Femur (tissue), 1 donor: ENCODE results near the gene ATAD1.
"Not testable (repeated sequence)": the region's sequence is repeated elsewhere in the genome, so short reads cannot be mapped to it uniquely, and the experiment has no call there.

Experiments
- DNase-seq: peaks from one replicate; pipeline ENCODE4 v3.0.0-alpha.2; 2017

The ATAD1 gene

DNA sequence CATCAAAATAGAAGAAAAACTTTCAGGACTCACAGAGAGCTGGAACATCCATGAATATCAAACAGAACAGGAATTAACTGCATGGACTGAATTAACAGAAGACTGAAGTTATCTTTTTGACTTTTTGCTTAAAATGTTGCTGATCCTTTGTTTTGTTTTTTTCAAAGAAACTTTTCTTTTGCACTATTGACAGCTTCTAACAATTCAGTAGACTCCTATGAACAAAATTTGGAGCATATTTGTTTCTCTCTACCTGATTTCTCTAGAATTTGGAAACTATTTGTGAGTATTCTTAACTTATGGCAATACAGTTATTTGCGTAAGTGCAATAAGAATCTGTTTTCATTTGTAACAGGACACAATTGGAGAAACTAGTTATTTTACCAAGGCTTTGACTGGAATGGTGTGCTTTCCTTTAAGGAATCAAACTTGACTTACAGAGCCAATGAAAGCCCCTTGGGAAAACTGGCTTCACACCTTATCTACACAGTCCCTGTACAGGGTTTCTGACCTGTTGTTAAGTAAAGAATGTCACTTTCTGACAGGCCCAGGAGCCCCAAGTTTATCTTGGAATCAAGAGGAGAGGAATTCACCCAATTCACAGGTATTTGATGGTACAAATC lies 16.1 kb downstream of the ATAD1 start:
- not testable (repeated sequence) for DNase-seq

DNA sequence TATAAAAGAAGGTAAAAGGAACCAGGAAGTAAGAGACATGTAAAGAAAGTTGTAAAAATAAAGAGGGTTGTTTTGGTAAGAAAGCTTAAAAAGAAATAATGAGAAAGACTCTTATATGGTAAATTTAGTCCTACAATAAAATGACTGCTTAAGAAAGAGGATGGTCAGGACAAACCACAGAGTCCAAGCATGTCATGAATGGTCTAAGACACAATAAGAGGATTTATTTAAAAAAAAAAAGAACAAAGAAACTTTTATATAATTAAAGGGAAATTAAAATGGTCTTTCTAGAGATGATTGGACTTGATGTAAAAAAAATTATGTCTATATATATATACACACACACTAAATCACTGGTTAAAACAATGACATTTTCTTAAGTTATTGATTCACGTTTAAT lies 18.2 kb downstream of the ATAD1 start:
- no peak for DNase-seq

DNA sequence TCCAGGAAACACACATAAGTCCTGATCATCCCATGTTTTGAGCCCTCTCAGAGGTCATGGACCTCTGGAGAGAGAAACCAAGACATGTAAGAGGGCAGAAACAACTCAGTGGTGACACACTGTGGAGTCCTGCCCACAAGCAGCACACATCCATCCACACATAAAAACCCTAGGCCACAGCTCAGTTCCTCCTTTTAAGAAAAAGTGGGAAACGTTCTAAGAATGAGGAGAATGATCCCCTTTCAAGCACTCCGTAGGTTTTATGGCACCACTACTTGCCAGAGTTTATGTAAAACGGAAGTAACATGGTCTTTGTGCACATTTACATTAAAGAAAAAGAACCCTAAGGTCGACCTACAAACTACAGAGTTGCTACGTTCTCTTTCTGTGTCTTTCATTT lies 19.9 kb downstream of the ATAD1 start:
- DNase-seq: no peak

DNA sequence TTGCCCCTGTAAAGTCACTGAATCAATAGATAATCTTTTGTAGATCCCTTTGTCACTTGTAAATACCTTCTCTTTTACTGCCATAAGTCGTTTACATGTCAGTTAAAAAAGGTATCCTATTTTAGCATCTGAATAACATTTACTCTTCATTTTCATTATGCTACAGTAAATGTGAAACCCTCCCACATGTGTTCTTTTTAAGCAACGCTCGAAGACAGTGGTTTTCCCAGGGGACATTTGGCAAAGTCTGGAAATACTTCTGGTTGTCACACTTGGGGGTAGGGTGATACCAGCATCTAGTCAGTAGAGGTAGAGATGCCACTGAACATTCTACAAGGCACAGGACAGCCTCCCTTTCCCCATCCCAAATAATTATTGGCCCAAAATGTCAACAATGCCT lies 23.7 kb downstream of the ATAD1 start:
- no peak for DNase-seq

DNA sequence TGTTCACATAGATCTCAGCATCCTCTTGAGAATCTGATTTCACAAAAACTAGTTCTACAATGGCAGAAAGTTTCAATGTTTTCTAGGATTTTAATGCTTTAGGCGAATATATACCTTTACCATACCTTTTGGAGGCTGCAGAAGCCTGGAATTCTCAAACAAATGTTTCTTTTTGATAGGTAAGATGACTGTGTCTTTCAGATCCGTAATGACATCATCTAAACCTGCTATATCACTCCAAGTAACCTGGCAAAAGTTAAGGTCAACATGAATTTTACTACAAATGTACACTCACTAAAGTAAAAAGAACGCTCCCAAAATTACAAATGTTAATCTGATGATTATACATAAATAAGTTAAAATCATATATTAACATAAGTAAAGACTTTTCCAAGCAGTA lies 27.8 kb downstream of the ATAD1 start:
- no peak for DNase-seq

DNA sequence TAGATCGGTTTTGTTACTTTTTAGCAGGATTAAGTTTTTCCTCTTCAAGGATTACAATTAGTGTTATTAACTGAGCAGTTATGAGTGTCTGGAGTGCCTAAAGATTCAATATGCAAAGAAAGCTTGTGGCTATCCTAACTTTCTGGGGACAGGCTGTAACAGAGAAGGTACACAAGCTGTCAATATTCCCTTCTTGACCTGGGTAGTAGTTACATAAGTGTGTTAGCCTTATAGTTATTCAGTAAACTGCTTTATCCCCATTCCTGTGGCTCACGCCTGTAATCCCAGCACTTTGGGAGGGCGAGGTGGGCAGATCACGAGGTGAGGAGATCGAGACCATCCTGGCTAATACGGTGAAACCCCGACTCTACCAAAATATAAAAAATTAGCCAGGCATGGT lies 31.6 kb downstream of the ATAD1 start:
- DNase-seq: no peak

DNA sequence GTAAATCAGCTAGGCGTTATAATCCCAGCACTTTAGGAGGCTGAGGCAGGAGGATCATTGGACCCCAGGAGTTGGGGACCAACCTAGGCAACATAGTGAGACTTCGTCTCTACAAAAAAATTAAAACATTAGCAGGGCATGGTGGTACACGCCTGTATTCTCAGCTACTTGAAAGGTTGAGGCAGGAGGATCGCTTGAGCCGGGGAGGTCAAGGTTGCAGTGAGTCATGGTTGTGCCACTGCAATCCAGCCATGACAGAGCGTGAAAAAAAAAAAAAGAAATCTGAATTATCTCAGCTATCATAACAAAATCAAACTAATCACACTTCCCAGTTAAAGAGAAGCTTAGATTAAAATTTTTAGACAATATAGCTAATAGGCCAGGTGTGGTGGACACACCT lies 35.3 kb downstream of the ATAD1 start:
- no peak for DNase-seq

DNA sequence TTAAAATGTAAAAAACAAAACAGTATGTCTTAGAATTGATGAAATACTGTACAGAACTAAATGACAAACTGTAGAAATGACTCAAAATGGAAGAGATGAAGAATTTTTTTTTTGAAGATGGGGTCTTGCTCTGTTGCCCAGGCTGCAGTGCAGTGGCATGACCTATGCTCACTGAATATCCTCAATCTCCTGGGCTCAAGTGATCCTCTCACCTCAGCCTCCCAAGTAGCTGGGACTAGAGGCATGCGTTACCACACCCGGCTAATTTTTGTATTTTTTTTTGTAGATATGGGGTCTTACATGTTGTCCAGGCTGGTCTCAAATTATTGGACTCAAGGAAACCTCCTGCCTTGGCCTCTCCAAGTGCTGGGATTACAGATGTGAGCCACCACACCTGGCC lies 36.5 kb downstream of the ATAD1 start:
- no peak for DNase-seq

DNA sequence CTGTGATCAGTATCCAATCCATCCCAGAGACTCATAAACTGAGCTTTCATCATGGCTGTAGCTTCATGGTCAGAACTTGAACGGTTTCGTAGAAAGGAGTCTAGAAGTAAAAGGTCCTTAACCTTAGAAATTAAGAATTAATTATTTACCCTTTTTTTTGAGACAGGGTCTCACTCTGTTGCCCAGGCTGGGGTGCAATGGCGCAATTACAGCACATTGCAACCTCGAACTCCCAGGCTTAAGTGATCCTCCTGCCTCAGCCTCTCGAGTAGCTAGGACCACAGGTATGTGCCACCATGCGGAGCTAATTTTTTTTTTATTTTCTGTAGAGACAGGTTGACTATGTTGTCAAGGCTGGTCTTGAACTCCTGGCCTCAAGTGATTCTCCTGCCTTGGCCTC lies 41.7 kb downstream of the ATAD1 start:
- no peak for DNase-seq

DNA sequence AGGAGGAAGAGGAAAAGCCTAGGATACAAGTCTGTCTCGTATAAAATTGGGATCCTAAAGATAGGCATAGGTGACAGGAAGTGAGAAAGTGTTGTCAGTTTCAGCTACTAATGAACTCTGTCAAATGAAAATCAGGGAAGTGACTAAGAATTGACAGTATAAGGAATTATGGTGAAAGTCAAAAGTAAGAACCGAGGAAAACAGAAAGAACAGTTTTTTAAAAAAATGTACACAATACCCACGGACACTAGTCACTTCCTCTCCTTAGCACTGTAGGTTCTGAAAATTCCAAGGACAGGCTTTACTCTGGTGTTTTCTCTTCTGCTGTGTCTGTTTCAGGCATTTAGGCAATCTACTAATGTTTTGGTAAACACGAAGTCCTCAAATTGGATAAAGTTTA lies 42.3 kb downstream of the ATAD1 start:
- DNase-seq: no peak

DNA sequence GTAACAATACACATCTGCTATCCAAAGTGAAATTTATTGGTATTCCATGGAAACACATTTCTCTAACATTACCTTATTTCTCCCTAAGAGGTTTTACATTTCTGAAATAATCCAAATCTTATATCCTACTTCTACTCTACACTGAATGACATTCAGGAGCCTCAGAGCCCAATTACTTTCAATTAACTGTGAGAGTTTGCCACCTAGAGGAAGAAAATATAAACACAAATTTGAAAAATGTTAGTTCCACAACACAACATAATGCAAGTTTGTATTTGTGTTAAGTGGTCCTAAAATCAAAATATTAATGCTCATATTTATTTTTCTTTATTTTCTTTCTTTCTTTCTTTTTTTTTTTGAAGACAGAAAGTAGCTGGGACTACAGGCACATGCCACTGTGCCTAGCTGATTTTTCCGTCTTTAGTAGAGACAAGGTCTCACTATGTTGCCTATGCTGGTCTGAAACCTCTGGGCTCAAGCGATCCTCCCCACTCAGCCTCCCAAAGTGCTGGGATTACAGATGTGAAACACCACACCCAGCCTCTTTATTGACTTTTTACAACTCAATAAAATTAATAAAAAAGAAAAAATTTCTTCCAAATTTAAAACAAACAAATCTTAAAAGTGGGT lies 46.0 kb downstream of the ATAD1 start:
- no peak for DNase-seq

DNA sequence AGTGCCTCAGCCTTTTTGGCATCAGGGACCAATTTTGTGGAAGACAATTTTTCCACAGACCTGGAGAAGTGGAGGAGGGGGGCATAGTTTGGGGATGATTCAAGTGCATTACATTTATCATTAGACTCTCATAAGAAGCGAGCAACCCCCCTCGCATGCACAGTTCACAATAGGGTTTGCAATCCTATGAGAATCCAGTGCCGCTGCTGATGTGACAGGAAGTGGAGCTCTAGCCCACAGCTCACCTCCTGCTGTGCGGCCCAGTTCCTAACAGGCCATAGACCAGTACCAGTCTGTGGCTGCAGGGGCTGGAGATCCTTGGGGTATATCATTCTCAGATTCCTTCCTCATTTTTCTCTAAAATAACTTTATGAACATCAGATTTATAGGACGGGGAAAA lies 50.8 kb downstream of the ATAD1 start:
- DNase-seq: no peak

DNA sequence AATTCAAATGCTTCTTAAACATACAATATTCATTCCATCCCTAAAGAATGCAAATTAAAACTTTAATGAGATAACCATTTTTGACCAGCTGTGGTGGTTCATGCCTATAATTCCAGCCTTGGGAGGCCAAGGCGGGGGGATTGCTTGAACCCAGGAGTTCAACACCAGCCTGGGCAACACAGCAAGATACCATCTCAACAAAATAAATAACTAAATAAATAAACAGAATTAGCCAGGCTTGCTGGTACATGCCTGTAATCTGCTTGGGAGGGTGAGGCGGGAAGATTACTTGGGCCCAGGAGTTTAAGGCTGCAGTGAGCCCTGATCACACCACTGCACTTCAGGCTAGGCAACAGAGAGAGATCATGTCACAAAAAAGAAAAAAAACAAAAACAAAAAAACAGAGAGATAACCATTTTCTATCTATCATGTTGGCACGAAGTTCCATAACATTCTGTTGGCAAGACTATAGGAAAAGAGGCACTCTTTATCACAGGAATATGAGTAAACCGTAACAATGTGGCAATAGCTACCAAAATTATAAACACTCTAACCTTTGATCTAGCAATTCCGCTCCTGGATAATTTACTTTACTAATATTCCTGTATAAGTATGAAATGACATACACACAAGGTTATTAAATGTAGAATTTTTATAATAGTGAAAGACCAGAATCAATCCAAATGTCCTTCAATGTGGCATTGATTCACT lies 52.2 kb downstream of the ATAD1 start:
- DNase-seq: no peak

DNA sequence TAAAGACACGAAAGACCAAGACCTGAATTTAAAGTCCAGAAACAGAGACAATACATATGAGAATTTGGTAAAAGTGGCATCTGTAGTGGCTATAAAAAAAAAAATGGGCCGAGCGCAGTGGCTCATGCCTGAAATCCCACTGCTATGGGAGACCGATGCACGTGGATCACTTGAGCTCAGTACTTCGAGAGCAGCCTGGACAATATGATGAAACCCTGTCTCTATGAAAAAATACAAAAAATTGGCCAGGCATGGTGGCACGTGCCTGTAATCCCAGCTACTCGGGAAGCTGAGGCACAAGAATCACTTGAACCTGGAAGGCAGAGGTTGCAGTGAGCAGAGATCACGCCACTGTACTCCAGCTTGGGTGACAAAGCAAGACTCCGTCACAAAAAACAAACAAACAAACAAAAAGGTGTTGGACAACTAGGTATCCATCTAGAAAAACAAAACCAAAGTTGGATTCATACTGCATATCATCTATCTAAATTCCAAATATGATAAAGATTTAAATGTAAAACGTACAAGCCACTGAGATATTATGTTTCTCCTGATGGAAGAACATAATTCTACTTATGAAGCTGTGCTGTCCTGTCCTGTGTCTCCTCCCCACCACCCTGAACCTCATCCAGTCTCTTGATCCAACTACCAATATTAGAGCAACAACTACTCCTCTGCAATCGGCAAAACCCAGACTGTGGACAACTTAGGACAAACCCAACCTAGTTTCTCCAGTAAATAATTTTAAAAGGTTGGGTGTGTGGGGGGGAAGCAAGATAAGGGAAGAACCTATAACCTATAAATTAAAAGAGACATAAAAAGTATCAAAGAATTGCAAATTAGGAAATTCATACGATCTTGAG lies 53.7 kb downstream of the ATAD1 start:
- no peak for DNase-seq

DNA sequence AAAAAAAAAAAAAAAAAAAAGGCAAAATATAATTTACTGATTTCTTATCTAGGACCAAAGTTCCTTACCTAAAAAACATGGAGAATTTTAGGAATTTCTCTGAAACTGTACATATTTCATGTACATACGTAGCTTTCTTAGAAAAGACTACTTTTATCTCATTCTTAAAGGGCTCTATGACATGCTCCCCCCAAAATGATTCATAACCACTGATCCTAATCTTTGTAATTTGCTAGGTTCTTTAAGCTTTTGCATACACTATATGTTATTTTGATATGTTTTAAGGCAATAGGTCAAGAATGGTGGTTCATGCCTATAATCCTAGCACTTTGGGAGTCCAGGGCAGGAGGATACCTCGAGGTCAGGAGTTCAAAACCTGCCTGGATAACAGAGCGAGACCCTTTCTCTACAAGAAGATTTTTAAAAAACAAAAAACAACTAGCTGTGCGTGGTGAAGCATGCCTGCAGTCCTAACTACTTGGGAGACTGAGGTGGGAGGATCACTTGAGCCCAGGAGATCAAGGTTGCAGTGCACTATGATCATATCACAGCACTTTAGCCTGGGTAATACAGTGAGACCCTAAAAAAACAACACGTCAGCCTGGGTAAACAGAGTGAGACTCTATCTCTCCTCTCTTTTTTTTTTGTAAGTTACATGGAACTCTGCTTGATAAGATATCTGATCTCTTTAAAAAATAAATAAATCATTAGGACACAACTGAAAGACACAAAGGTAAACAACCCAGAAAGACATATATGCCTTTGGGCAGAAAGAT lies 54.8 kb downstream of the ATAD1 start:
- no peak for DNase-seq

DNA sequence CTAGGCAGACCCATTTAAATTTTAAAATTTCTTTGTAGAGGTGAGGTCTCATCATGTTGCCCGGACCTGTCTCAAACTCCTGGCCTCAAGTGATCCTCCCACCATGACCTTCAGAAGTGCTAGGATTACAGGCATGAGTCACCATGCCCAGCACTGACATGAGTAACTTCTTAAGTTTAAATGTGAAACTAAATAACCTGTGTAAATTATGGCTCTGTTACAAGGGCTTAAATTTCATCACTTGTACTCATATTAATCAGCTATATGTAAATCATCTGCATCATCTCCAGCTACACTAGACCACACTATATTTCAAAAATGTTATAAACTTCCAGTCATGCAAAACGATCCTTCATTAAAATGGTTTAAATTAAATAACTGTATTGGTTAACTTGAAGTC lies 56.1 kb downstream of the ATAD1 start:
- DNase-seq: no peak

DNA sequence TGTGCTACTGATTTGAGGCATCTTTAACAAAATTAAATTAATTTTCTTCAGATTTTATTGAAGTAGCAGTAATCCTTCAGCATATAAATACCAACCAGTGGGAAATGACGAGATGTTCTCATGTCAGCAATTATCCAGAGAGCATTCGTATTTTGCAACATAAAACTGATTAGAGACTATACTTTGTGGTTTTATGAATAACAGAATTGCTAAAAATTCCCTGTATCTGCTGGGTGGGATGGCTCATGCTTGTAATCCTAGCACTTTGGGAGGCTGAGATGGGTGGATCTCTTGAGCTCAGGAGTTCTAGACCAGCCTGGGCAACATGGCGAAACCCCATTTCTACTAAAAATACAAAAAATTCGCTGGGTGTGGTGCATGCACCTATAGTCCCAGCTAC lies 56.9 kb downstream of the ATAD1 start:
- no peak for DNase-seq

DNA sequence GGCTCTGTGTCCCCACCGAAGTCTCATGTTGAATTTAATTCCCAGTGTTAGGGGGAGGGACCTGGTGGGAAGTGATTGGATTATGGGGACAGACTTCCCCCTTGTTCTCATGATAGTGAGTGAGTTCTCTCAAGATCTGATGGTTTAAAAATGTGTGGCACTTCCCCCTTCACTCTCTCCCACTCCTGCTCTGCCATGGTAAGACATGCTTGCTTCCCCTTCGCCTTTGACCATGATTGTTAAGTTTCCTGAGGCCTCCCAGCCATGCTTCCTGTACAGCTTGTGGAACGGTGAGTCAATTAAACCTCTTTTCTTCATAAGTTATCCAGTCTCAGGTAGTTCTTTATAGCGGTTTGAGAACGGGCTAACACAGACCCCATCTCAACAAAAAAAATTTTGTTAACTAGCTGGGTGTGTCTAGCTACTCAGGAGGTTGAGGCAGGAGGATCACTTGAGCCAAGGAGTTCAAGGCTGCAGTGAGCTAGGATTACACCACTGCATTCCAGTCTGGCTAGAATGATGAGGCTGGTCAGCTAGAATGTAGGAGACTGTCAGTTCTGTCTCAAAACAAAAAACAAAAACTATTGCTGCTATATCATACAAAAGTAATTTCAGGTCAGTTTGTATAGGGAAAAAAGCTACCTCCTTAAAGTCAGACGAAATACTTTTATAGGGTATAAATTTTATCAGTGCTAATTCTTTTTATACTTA lies 57.7 kb downstream of the ATAD1 start:
- no peak for DNase-seq

DNA sequence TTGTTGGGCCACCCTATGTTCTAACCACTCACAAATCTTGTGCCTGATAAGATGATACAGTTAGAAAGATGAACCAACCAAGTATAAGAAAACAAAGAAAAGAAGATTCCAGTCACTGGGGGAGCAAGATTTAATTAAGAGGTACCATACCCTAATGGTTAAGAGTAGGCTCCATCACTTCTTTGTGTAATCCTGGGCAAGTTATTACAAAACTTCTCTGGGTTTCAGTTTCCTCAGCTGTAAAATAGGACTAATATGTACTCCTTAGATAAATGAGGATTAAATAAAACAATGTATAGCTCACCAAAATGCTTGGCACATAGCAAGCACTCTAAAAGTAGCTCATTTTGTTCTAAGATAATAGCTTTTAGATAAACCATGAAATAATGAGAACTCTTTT lies 58.5 kb downstream of the ATAD1 start:
- DNase-seq: no peak

DNA sequence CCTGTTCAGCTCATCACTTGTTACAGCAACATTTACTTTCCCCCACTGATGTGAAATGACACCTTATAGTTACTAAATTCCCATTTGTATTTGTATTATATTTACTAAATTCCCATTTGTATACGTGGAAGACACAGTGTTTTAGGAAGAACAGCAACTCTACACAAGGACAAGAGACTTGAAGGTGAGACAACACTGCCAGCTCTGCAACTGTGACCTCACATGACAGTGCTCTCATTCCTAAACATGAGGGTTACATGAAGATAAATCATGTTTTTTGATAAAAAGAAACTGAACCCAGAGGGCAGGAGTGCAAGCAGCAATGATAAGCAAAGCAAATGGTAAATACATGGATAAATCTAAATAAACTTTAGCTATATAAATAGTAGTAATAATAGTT lies 60.3 kb downstream of the ATAD1 start:
- no peak for DNase-seq

DNA sequence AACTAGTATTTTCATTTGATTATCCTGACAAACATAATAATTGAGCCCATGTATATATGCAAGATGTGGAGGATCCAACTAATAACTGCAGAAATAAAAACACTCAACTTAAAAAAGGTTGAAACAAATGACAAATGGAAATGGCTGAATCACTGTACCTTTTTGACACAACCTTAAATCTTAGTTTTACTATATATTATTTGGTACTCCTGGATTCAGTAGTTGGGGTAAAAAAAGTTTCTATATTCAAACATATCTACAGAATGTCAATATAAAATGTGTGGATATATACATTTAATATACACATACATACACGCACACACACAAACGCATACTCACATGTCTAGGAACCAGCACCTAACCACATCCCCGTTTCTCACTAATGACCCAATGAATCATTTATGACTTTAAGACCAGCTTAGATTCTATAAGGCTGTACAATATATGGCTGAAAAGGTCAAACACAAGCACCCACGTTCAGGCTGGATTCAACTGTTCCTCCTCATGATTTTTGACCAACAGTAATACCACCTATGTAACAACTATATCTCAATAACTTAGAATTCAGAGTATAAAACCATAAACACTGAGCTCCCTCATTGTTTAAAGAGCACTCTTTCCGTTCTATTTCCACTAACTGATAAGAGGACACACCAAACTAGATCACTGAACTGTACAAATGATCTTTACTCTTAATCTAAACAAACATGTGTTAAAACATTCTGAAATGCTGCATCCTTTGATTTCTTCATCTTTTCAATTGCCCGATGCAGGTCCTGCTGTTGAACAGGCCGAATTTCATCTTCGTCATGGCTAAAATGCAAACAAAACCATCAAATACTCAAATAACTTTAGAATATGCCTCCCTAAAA lies 63.8 kb downstream of the ATAD1 start:
- no peak for DNase-seq
